H1 (cell line): ENCODE measurements around the gene CLCN5. TPM values are rescaled to one million over a fixed set of nuclear protein-coding genes. Genes with fewer than 3 reads are reported as not detected.

ENCODE experiments used
- EGR1 ChIP-seq: IDR thresholded peaks from 2 replicates; pipeline ENCODE4 v1.6.1; 2011; ENCODE audit warnings: low read depth, low read length, borderline replicate concordance
- RBBP5 ChIP-seq: IDR thresholded peaks from 2 replicates; pipeline ENCODE4 v1.7.1; 2012; ENCODE audit warnings: low read depth, mild to moderate bottlenecking, inconsistent platforms, low read length, moderate library complexity, borderline replicate concordance
- RFX5 ChIP-seq: IDR thresholded peaks from 2 replicates; pipeline ENCODE4 v1.6.1; 2011; ENCODE audit warnings: low read depth, low read length, improper control_type of control experiment, borderline replicate concordance
- SP1 ChIP-seq: IDR thresholded peaks from 2 replicates; pipeline ENCODE4 v1.6.1; 2011; ENCODE audit warnings: low read depth, low read length
- polyA plus RNA-seq, 7 experiments: library from polyadenylated mRNA; depleted of rRNA in 3 of 7; stranded (reverse) in 5 of 7; unstranded in 2 of 7; fragments of >200 nt in 5 of 7; fragments of 200-250 nt in 2 of 7; gene quantifications; 1 replicate in 5 of 7; 2 replicates in 1 of 7; 4 replicates in 1 of 7; pipeline versions ENCODE4 v1.2.1 to v1.2.3, GENCODE V29; 2011 to 2013; ENCODE audit warnings: missing spikeins in 2 of 7, mixed read lengths in 2 of 7
- total RNA-seq: library from RNA; stranded (reverse); fragmentation: NEBNext Ultra II Directional; extraction: Animal tissue kit (Norgen Biotek cat#: 25700); gene quantifications from 2 replicates; pipeline ENCODE4 v1.2.1, GENCODE V29; 2021
- TF ChIP-seq, protein P1 (sequence below): IDR thresholded peaks from 2 replicates; pipeline ENCODE4 v1.6.1; 2012; ENCODE audit warnings: inconsistent platforms
- TF ChIP-seq, protein P2 (sequence below): fragments of 300-600 bp; sonication (generic); IDR thresholded peaks from 2 replicates; pipeline ENCODE4 v1.7.1; 2012; ENCODE audit warnings: low read length, moderate library complexity, mild to moderate bottlenecking, inconsistent platforms; ENCODE audit not compliant: insufficient replicate concordance

The CLCN5 gene
- total and polyA plus RNA-seq, 2 of the 8 experiments (the other 6 are each of a cell fraction or from before 2014, with no cell fraction given): 4.2 to 9.7 TPM

DNA sequence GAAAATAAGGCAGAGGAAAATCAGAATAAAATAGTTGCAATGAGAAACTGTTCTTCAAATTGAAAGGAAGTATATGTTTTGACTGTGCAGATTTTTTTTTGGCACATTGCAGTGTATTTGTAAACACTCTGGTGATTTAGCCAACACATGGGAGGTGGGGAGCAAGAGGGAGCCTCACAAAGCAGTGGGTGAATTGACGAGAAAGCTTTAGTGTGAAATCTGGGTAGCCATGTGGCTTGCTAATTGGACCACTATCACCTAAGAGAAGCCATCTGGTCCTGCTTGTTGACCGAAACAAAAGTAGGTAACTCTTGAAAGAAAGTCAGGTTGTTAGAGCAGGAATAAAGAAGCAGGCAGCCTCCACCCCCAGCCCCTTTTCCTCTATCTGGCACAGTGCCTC is 10.4 kb downstream of the CLCN5 start (continued):
- TF ChIP-seq RFX5: no peak
- TF ChIP-seq EGR1: no peak
- TF ChIP-seq, protein P1, sequence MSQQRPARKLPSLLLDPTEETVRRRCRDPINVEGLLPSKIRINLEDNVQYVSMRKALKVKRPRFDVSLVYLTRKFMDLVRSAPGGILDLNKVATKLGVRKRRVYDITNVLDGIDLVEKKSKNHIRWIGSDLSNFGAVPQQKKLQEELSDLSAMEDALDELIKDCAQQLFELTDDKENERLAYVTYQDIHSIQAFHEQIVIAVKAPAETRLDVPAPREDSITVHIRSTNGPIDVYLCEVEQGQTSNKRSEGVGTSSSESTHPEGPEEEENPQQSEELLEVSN: no peak
- TF ChIP-seq RBBP5: no peak
- TF ChIP-seq, protein P2, sequence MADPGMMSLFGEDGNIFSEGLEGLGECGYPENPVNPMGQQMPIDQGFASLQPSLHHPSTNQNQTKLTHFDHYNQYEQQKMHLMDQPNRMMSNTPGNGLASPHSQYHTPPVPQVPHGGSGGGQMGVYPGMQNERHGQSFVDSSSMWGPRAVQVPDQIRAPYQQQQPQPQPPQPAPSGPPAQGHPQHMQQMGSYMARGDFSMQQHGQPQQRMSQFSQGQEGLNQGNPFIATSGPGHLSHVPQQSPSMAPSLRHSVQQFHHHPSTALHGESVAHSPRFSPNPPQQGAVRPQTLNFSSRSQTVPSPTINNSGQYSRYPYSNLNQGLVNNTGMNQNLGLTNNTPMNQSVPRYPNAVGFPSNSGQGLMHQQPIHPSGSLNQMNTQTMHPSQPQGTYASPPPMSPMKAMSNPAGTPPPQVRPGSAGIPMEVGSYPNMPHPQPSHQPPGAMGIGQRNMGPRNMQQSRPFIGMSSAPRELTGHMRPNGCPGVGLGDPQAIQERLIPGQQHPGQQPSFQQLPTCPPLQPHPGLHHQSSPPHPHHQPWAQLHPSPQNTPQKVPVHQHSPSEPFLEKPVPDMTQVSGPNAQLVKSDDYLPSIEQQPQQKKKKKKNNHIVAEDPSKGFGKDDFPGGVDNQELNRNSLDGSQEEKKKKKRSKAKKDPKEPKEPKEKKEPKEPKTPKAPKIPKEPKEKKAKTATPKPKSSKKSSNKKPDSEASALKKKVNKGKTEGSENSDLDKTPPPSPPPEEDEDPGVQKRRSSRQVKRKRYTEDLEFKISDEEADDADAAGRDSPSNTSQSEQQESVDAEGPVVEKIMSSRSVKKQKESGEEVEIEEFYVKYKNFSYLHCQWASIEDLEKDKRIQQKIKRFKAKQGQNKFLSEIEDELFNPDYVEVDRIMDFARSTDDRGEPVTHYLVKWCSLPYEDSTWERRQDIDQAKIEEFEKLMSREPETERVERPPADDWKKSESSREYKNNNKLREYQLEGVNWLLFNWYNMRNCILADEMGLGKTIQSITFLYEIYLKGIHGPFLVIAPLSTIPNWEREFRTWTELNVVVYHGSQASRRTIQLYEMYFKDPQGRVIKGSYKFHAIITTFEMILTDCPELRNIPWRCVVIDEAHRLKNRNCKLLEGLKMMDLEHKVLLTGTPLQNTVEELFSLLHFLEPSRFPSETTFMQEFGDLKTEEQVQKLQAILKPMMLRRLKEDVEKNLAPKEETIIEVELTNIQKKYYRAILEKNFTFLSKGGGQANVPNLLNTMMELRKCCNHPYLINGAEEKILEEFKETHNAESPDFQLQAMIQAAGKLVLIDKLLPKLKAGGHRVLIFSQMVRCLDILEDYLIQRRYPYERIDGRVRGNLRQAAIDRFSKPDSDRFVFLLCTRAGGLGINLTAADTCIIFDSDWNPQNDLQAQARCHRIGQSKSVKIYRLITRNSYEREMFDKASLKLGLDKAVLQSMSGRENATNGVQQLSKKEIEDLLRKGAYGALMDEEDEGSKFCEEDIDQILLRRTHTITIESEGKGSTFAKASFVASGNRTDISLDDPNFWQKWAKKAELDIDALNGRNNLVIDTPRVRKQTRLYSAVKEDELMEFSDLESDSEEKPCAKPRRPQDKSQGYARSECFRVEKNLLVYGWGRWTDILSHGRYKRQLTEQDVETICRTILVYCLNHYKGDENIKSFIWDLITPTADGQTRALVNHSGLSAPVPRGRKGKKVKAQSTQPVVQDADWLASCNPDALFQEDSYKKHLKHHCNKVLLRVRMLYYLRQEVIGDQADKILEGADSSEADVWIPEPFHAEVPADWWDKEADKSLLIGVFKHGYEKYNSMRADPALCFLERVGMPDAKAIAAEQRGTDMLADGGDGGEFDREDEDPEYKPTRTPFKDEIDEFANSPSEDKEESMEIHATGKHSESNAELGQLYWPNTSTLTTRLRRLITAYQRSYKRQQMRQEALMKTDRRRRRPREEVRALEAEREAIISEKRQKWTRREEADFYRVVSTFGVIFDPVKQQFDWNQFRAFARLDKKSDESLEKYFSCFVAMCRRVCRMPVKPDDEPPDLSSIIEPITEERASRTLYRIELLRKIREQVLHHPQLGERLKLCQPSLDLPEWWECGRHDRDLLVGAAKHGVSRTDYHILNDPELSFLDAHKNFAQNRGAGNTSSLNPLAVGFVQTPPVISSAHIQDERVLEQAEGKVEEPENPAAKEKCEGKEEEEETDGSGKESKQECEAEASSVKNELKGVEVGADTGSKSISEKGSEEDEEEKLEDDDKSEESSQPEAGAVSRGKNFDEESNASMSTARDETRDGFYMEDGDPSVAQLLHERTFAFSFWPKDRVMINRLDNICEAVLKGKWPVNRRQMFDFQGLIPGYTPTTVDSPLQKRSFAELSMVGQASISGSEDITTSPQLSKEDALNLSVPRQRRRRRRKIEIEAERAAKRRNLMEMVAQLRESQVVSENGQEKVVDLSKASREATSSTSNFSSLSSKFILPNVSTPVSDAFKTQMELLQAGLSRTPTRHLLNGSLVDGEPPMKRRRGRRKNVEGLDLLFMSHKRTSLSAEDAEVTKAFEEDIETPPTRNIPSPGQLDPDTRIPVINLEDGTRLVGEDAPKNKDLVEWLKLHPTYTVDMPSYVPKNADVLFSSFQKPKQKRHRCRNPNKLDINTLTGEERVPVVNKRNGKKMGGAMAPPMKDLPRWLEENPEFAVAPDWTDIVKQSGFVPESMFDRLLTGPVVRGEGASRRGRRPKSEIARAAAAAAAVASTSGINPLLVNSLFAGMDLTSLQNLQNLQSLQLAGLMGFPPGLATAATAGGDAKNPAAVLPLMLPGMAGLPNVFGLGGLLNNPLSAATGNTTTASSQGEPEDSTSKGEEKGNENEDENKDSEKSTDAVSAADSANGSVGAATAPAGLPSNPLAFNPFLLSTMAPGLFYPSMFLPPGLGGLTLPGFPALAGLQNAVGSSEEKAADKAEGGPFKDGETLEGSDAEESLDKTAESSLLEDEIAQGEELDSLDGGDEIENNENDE: no peak
- TF ChIP-seq SP1: no peak
